MM.1S (cell line): ENCODE data around the gene AUTS2.

ENCODE experiments used
- CTCF ChIP-seq: fragments of 300-600 bp; sonication (generic); IDR thresholded peaks from 2 replicates; pipeline ENCODE4 v1.5.1; 2016; ENCODE audit warnings: antibody characterized with exemption, low read length, mixed read lengths
- EZH2 ChIP-seq: fragments of 300-600 bp; sonication (generic); optimal IDR thresholded peaks from 2 replicates; pipeline ENCODE3; 2017; ENCODE audit warnings: low read depth, mild to moderate bottlenecking, antibody characterized with exemption, low read length, mixed read lengths

GRCh38 chr7:70487886-70488285 is 889.6 kb downstream of the AUTS2 start:
- TF ChIP-seq CTCF (no peak), EZH2 (no peak)
